Measurements from ENCODE around the gene DHRS11. TPM values are rescaled to one million over a fixed set of nuclear protein-coding genes. Genes with fewer than 3 reads are reported as not detected.

Gene DHRS11
- total and polyA plus RNA-seq, 2 experiments from 2014 or later = 23.4 to 36.7 TPM

GRCh38 chr17:36608280-36608679, 16.6 kb downstream of the DHRS11 start:
- H3K36me3 Mint-ChIP-seq (ENCODE audit: low read depth) = peaks cover 27% of the 10 kb centered on the region
- no peak overlapping the region for H3K27ac ChIP-seq (ENCODE audit: low read depth)
- H3K27me3 Mint-ChIP-seq (ENCODE audit: insufficient read depth, low read depth, poor library complexity) = peaks cover 13% of the 10 kb centered on the region
- no peaks in the 10 kb centered on the region for H3K36me3 ChIP-seq (ENCODE audit: insufficient read depth)
- DNase-seq (ENCODE audit: low spot score) (no peak), ATAC-seq (no peak)
- peaks cover 28% of the 10 kb centered on the region for H3K79me2 ChIP-seq (replicated peaks; ENCODE audit: insufficient read depth)
- no peaks in the 10 kb centered on the region for H3K27me3 ChIP-seq (ENCODE audit: insufficient read depth)
- peaks cover 24% of the 10 kb centered on the region for H4K20me1 ChIP-seq (replicated peaks; ENCODE audit: insufficient read depth)
- H3K4me1 Mint-ChIP-seq = peaks cover 27% of the 10 kb centered on the region
- peaks cover 17% of the 10 kb centered on the region for H3K4me1 ChIP-seq (ENCODE audit: insufficient read depth)
- no peak overlapping the region for H2AFZ ChIP-seq
- H3F3A ChIP-seq (replicated peaks; ENCODE audit: low read depth) = peaks cover 12% of the 10 kb centered on the region; the same call in 1 of the 2 replicates
- H3K9me2 ChIP-seq (ENCODE audit: insufficient read depth) = no peaks in the 10 kb centered on the region
- H3K4me3 ChIP-seq = no peak overlapping the region
- H3K27ac Mint-ChIP-seq = no peak overlapping the region
- no peak for TF ChIP-seq CREB1 (CRISPR knock-in tag; IDR thresholded peaks at IDR 0.05; ENCODE audit: low read depth)
- TF ChIP-seq ETS1 (IDR thresholded peaks at IDR 0.05) = no peak
- no peak for TF ChIP-seq REST (IDR thresholded peaks at IDR 0.05; ENCODE audit: unreplicated experiment)
- TF ChIP-seq POLR2AphosphoS5 (IDR thresholded peaks at IDR 0.05; ENCODE audit: low read depth) = no peak
- no peak for TF ChIP-seq STAT1 (IDR thresholded peaks at IDR 0.05; ENCODE audit: unreplicated experiment)
- TF ChIP-seq JUNB (IDR thresholded peaks at IDR 0.05; ENCODE audit: unreplicated experiment) = no peak
- no peak for TF ChIP-seq CTCF (conservative IDR thresholded peaks at IDR 0.05; ENCODE audit: low read depth in 2 of 2)
- no peak for TF ChIP-seq EZH2 (IDR thresholded peaks at IDR 0.05; ENCODE audit: low read depth, unreplicated experiment)
- TF ChIP-seq ZNF331 (CRISPR knock-in tag; IDR thresholded peaks at IDR 0.05; ENCODE audit: low read depth) = no peak
- no peak for TF ChIP-seq EZH2phosphoT487 (IDR thresholded peaks at IDR 0.05; ENCODE audit: unreplicated experiment)
- no peak for TF ChIP-seq ZNF462 (CRISPR knock-in tag; IDR thresholded peaks at IDR 0.05)
- TF ChIP-seq ZNF114 (CRISPR knock-in tag; IDR thresholded peaks at IDR 0.05) = no peak
- no peak for TF ChIP-seq NANOG (IDR thresholded peaks at IDR 0.05; ENCODE audit: borderline replicate concordance)
- no peak overlapping the region for H3K4me3 Mint-ChIP-seq
- H3K9me3 Mint-ChIP-seq = no peaks in the 10 kb centered on the region
- no peak overlapping the region for H3K4me2 ChIP-seq
